Right atrium auricular region (tissue), 2 donors: ENCODE measurements around the gene DCPS. TPM values are rescaled to one million over a fixed set of nuclear protein-coding genes. Genes with fewer than 3 reads are reported as not detected.
A peak's percentile ranks its signal among the peaks of the same experiment; 100 is the strongest.

Source experiments
- DNase-seq: peaks from one replicate; pipeline ENCODE4 v3.0.0-alpha.2; 2019; ENCODE audit warnings: low spot score
- H3K27ac ChIP-seq, 2 donors: fragments of 200-600 bp; sonication (generic); 1 replicate in 1 of 2; 2 replicates in 1 of 2; pipeline ENCODE4 v1.5.1; 2016 to 2019
- H3K27me3 ChIP-seq, 2 donors: fragments of 200-600 bp; sonication (generic); one replicate each; pipeline versions ENCODE4 v1.5.1 to v1.6.0; 2017 to 2019
- H3K36me3 ChIP-seq: fragments of 200-600 bp; sonication (generic); one replicate; pipeline ENCODE4 v1.5.1; 2016
- H3K4me1 ChIP-seq, 2 donors: fragments of 200-600 bp; sonication (generic); one replicate each; pipeline versions ENCODE4 v1.5.1 to v1.6.0; 2017 to 2019
- H3K4me3 ChIP-seq, 2 donors: fragments of 200-600 bp; sonication (generic); 1 replicate in 1 of 2; 2 replicates in 1 of 2; pipeline ENCODE4 v1.5.1; 2017 to 2019; ENCODE audit warnings: mild to moderate bottlenecking in 1 of 2, moderate library complexity in 1 of 2
- H3K9me3 ChIP-seq, 2 donors: fragments of 200-600 bp; sonication (generic); one replicate each; pipeline ENCODE4 v1.5.1; 2019
- total RNA-seq, 2 donors: library from RNA; depleted of rRNA; stranded (reverse); fragments of >200 nt; gene quantifications; one replicate each; pipeline ENCODE4 v1.1.0, GENCODE V29; 2016
- TF ChIP-seq, protein P1 (sequence below), 2 donors: fragments of 200-600 bp; sonication (generic); IDR thresholded peaks; one replicate each; pipeline ENCODE4 v1.5.1; 2019; ENCODE audit warnings: antibody characterized with exemption in 2 of 2

Gene DCPS
- total RNA-seq, 2 donors from 2014 or later: 12.1 to 14.1 TPM

DNA sequence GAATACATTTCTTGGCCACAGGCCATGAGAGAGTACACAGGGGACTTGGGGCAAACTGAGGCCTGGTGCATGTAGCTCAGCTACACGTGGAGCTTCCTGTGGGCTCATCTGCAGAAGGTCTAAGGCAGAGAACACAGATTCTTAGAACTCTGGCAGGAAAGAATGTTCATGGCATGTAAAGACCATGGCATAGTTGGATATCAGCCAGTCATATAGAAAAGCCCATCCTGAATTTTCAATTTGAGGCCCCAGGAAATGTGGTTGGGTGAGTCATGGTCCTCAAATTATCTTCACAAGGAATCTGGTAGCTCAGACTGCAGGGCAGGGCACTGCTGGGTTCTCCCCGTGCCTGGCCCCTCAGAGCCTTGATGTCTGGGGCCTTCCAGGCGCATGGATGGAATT is 37.9 kb downstream of the DCPS start:
- Histone ChIP-seq H3K4me3 (no peak overlapping the region), H3K27me3 (no peaks in the 10 kb centered on the region), H3K9me3 (no peaks in the 10 kb centered on the region), H3K27ac (peak overlapping the region in 1 of 2 donors; percentile 48), H3K36me3 (no peaks in the 10 kb centered on the region), H3K4me1 (peaks cover 0 to 67% of the 10 kb centered on the region in 2 donors)
- DNase-seq: no peak
- TF ChIP-seq, protein P1, sequence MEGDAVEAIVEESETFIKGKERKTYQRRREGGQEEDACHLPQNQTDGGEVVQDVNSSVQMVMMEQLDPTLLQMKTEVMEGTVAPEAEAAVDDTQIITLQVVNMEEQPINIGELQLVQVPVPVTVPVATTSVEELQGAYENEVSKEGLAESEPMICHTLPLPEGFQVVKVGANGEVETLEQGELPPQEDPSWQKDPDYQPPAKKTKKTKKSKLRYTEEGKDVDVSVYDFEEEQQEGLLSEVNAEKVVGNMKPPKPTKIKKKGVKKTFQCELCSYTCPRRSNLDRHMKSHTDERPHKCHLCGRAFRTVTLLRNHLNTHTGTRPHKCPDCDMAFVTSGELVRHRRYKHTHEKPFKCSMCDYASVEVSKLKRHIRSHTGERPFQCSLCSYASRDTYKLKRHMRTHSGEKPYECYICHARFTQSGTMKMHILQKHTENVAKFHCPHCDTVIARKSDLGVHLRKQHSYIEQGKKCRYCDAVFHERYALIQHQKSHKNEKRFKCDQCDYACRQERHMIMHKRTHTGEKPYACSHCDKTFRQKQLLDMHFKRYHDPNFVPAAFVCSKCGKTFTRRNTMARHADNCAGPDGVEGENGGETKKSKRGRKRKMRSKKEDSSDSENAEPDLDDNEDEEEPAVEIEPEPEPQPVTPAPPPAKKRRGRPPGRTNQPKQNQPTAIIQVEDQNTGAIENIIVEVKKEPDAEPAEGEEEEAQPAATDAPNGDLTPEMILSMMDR (IDR thresholded peaks at IDR 0.05): no peak

DNA sequence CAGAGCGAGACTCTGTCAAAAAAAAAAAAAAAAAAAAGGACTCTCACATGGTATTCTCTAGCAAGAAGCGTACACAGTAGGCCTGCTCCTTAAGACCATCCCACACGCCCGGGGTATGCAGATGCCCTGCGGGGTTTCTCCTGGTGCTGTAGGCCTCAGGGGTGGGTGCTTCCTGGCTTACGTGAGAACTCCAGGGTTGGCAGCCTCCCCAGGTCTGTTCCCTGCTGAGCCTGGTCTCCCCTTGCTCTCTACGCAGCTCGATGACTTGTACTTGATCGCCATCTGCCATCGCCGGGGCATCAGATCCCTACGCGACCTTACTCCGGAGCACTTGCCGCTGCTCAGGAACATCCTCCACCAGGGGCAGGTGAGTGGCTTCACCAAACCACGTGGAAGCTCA is 39.2 kb downstream of the DCPS start:
- Histone ChIP-seq H3K4me1 (peaks cover 0 to 67% of the 10 kb centered on the region in 2 donors), H3K4me3 (no peak overlapping the region), H3K27me3 (no peaks in the 10 kb centered on the region), H3K36me3 (no peaks in the 10 kb centered on the region), H3K27ac (no peak overlapping the region), H3K9me3 (no peaks in the 10 kb centered on the region)
- DNase-seq: no peak
- TF ChIP-seq, protein P1 (IDR thresholded peaks at IDR 0.05): no peak

DNA sequence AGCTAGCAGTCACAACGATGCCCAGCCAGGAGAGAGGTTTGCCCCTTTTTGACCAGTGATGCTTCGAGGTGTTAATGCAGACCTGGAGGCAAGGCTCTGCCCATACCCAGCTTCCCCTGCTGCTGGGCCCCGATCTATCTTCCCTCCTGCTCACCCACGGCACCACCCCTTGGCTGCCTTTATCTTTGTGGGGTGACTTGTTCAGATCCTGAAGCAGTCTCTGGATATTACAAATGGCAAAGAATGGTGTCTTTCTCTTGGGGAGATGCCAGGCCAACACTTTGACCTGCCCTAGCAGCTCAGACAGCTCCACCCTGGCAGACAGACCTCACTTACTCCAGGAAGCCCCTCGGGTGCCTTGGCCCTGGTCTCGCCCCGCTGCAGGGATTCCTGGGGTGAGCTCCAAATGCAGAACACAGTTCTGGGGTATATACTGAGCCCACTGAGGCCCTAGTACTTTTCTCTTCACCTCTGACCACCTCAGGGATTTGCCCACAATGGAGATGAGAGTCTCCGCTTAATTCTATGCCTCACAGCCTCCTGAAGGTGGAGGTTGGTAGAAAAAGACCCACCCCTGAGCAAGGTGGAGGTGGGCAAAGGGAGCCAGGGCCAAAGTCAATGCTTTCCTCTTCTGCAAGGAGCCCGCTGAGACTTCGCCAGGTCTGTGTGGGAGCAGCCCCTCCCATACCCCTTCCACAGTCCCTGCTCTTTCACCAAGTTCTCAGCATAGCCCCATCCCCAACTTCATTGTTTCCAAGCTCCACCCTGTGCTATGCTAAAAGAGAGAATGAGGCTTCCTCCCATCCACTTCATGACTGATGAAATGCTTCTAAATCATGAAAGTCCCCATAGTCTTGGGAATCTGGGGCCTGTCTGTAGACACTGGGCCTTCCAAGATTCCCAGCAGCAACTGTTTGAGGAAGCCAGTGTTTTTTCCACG is 40.6 kb downstream of the DCPS start:
- TF ChIP-seq, protein P1 (IDR thresholded peaks at IDR 0.05): no peak
- H3K4me1 ChIP-seq: peaks cover 0 to 75% of the 10 kb centered on the region in 2 donors
- H3K27me3 ChIP-seq: no peaks in the 10 kb centered on the region
- H3K9me3 ChIP-seq: no peaks in the 10 kb centered on the region
- DNase-seq: no peak
- no peaks in the 10 kb centered on the region for H3K36me3 ChIP-seq
- no peak overlapping the region for H3K4me3 ChIP-seq
- H3K27ac ChIP-seq: peak overlapping the region; percentile 80 to 84

DNA sequence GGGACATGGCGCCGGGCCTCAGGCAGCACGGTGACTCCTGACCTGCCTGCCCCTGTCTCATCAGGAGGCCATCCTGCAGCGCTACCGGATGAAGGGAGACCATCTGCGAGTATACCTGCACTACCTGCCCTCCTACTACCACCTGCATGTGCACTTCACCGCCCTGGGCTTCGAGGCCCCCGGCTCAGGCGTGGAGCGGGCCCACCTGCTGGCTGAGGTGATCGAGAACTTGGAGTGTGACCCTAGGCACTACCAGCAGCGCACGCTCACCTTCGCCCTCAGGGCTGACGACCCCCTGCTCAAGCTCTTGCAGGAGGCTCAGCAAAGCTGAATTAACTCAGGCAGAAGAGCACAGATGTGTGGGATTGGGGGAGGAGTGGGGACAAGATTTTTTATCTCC is 41.4 kb downstream of the DCPS start:
- H3K9me3 ChIP-seq: no peaks in the 10 kb centered on the region
- DNase-seq: no peak
- peak overlapping the region; percentile 80 to 84 for H3K27ac ChIP-seq
- no peaks in the 10 kb centered on the region for H3K27me3 ChIP-seq
- H3K4me1 ChIP-seq: peaks cover 0 to 75% of the 10 kb centered on the region in 2 donors
- H3K4me3 ChIP-seq: no peak overlapping the region
- TF ChIP-seq, protein P1 (IDR thresholded peaks at IDR 0.05): no peak
- no peaks in the 10 kb centered on the region for H3K36me3 ChIP-seq

DNA sequence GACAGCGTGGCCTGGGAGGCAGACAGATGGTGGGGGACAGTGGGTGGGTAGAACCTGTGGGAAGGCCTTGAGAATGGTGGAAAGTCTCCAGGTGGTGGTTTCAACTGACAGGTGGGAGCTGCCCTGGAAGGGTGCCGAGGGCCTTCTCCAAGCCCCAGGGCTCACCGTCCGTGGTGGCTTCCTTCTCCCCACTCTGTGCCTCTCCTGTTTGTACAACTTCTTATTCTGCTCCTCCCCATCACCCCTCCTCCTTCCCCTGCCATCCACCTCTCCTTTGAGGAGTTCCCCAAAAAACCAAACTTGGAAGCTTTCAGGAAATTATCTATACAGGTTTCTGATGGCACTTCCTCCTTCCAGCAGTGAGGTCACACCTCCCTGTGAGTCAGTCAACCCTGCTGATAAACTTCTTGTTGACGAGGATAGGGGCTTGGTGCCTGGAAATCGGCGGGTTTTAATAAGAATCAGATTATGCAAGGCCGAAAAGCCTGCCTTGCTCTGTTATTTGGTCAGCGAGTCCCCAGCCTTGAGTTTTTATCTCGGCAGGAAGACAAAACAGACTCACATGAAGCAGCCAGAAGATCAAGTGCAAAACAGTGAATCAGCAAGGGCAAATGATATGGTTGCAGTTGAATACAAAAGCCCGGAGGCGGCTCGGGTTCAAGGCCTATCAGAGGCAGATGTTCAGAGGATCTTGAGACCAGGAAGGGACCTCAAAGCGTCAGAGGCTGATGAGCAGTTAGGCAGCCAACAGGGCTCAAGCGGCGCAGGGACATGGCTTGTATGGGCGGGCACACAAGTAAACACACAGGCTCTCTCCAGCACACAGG is 42.1 kb downstream of the DCPS start:
- TF ChIP-seq, protein P1 (IDR thresholded peaks at IDR 0.05): no peak
- Histone ChIP-seq H3K27ac (peak overlapping the region; percentile 80 to 84), H3K36me3 (no peaks in the 10 kb centered on the region), H3K27me3 (no peaks in the 10 kb centered on the region), H3K9me3 (no peaks in the 10 kb centered on the region), H3K4me3 (no peak overlapping the region), H3K4me1 (peaks cover 0 to 75% of the 10 kb centered on the region in 2 donors)
- DNase-seq: peak; percentile 90
